Hypothalamus (tissue), 51 donors: ENCODE data around the gene COX6B1.
"Not testable (repeated sequence)": the region's sequence is repeated elsewhere in the genome, so short reads cannot be mapped to it uniquely, and the experiment has no call there.

ENCODE experiments used
- DNase-seq, 51 donors: peaks; one replicate each; lab custom pipeline; 2025; lab: John Stamatoyannopoulos, UW

COX6B1 gene

DNA sequence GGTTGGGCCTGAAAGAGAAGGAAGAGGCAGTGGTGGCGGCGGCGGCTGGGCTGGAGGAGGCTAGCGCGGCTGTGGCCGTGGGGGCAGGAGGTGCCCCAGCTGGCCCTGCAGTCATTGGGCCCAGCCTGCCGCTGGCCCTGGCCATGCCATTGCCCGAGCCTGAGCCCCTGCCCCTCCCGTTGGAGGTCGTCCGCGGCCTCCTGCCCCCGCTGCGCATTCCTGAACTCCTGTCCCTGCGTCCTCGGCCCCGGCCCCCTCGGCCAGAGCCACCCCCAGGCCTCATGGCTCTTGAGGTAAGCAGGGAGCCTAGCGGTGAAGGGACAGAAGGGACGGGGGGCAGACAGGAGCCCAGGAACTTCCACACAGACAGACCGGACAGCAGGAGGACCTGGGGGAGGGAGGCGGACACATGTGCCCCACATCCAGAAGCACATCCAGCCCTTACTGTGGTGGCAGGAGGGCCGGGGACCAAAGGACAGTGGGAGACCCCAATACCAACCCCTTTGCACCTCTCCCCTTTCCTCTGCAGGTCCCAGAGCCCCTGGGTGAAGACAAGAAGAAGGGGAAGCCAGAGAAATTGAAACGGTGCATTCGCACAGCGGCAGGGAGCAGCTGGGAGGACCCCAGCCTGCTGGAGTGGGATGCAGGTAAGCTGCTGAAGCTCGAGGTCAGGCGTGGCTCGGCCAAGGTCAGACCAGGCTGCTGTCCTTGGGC is 14.2 kb upstream of the COX6B1 start:
- DNase-seq, result no peak

DNA sequence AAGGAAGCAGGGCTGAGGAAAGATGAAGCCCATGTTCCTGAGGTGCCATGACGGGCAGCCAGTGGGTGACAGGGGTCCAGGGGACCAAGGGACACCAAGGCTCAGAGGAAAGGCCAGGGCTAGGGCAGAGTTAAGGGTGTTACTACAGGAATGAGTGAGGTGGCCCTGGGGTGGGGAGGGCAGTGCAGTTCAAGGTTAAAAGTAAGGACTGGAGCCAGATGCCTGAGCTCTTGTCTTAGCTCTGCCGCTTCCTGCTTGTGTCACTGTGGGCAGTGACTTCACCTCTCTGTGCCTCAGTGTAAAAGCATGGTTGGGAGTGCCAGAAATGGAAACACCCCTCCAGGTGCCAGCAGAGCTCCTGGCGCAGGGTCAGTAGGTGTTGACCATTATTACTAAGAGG is 11.5 kb upstream of the COX6B1 start:
- DNase-seq, result no peak

DNA sequence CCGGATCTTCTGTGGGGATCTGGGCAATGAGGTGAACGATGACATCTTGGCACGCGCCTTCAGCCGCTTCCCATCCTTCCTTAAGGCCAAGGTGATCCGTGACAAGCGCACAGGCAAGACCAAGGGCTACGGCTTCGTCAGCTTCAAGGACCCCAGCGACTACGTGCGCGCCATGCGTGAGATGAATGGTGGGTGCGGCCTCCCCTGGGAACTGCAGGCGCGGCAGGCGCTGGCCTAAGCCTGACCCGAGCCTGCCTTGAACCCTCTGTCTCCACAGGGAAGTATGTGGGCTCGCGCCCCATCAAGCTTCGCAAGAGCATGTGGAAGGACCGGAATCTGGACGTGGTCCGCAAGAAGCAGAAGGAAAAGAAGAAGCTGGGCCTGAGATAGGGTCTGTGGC is 11.0 kb upstream of the COX6B1 start:
- no peak for DNase-seq

DNA sequence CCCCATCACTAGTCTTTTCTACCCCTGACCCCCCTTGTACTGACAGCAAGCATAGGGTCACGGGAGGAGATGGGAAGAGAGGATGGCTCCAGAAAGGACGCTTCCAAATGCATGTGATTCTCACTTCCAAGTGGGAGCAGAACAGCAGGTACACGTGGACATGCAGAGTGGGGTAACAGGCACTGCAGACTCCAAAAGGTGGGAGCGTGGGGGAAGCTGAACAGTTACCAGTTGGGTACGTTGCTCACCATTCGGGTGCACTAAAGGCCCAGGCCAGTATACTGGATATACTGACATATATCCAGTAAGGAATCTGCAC is 8.8 kb upstream of the COX6B1 start:
- DNase-seq, result no peak

DNA sequence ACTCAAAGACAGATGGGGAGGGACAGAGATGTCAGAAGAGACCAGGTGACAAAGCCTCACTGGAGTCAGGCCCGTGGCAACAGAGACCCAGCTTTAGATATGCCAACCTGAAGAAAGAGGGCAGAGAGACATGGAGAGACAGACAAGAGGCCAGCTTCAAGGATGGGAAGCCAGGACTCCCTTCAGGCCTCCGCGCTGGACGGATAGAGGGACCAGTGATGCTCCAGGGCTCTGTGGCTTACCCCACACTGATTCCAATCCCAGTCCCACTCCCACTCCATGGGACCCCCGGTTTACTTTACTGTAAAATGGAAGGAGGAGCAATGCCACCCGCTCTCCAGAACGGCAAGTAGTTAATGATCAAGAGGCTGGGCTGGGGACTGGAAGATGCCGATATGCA is 8.3 kb upstream of the COX6B1 start:
- DNase-seq, result no peak

DNA sequence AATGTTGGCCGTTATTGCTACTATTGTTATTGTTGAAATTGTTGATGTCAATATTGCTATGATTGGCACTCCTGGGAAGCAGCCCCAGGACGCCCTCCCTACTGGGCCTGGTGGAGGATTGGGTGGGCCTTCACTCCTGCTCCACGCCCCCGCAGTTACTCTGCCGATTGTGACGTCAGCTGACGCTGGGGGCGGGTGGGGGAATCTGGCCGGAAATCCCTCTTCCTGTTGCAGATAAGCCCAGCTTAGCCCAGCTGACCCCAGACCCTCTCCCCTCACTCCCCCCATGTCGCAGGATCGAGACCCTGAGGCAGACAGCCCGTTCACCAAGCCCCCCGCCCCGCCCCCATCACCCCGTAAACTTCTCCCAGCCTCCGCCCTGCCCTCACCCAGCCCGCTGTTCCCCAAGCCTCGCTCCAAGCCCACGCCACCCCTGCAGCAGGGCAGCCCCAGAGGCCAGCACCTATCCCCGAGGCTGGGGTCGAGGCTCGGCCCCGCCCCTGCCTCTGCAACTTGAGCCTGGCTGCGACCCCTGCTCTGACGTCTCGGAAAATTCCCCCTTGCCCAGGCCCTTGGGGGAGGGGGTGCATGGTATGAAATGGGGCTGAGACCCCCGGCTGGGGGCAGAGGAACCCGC is 6.5 kb upstream of the COX6B1 start, which contains the start of gene ETV2:
Gene ETV2, plus strand, starts transcription at position 231 of the 637 bp plus-strand sequence. CDS start 716 bp downstream, outside the sequence.
- DNase-seq, result no peak

DNA sequence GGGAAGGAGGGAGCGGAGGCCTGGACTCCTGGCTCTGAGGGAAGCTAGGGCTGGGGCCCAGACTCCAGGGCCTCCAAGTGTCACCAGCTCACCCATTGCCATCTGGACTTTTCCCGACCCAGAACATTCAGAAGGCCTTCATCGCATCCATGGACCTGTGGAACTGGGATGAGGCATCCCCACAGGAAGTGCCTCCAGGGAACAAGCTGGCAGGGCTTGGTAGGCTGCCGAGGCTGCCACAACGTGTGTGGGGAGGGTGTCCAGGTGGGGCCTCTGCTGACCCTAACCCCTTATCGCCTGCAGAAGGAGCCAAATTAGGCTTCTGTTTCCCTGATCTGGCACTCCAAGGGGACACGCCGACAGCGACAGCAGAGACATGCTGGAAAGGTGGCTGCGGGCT is 5.8 kb upstream of the COX6B1 start:
- DNase-seq, result no peak

DNA sequence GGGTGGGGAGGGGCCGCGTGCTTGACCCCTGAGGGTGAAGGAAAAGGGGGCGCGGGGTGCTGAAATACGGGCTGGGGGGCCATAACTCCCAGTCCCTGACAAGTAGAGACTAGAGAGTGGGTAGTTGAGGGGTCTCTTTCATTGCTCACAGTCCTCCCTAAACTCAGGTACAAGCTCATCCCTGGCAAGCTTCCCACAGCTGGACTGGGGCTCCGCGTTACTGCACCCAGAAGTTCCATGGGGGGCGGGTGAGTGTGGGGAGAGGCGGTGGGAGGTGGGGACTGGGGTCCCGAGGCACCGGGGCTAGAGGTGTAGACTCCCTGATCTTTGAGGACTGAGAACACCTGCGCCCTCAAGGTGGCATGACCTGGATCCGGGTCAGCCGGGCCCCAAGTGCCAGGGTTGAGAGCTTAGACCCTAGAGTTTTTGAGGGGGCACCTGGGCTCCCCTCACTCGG is 5.3 kb upstream of the COX6B1 start:
- DNase-seq, result no peak

DNA sequence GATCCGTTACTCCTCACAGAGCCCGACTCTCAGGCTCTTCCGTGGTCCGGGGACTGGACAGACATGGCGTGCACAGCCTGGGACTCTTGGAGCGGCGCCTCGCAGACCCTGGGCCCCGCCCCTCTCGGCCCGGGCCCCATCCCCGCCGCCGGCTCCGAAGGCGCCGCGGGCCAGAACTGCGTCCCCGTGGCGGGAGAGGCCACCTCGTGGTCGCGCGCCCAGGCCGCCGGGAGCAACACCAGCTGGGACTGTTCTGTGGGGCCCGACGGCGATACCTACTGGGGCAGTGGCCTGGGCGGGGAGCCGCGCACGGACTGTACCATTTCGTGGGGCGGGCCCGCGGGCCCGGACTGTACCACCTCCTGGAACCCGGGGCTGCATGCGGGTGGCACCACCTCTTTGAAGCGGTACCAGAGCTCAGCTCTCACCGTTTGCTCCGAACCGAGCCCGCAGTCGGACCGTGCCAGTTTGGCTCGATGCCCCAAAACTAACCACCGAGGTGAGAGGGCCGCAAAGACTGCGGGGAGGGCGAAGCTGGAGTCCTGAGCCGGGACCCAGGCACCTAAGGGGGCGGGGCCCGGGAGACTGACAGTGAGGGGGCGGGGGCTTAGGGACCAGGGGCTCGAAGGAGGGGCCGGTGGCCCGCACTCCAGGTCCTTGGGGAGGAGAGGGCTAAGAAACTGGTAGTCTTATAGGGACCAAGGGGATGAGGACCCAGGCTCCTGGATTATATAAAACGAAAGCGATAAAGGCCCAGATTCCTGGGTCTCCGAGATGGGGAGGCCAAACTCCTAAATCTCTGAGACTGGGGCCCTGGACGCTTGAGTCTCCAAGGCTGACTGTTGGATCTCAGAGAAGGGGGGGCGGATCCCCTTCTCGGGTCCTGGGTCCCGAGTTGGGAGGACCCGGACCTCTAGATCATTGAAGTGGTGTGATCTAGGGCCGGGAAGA is 4.6 kb upstream of the COX6B1 start:
- peak in 44 of 51 donors; percentile 7 to 79 (median 42) for DNase-seq

DNA sequence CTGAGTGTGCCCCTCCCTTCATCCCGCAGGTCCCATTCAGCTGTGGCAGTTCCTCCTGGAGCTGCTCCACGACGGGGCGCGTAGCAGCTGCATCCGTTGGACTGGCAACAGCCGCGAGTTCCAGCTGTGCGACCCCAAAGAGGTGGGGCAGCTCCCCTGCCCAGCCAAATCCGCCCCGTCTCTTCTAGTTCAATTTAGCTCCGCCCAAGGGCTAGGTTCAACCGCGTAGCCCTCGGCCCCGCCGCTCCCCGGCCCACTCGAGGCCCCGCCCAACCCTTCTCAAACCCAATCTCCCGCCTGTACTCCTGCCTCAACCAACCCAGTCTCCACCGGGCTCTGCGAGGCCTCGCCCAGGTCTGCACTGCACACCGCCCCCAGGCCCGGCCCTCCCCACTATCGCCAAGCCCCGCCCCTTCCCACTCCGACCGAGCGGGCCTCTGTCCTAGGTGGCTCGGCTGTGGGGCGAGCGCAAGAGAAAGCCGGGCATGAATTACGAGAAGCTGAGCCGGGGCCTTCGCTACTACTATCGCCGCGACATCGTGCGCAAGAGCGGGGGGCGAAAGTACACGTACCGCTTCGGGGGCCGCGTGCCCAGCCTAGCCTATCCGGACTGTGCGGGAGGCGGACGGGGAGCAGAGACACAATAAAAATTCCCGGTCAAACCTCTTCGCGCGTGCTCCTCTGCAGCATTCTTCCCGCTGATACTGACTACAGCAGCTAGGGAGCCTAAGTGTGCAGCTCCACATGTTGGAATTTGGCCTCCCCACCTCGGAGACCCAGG is 3.7 kb upstream of the COX6B1 start:
- peak in 46 of 51 donors; percentile 12 to 87 (median 44) for DNase-seq

DNA sequence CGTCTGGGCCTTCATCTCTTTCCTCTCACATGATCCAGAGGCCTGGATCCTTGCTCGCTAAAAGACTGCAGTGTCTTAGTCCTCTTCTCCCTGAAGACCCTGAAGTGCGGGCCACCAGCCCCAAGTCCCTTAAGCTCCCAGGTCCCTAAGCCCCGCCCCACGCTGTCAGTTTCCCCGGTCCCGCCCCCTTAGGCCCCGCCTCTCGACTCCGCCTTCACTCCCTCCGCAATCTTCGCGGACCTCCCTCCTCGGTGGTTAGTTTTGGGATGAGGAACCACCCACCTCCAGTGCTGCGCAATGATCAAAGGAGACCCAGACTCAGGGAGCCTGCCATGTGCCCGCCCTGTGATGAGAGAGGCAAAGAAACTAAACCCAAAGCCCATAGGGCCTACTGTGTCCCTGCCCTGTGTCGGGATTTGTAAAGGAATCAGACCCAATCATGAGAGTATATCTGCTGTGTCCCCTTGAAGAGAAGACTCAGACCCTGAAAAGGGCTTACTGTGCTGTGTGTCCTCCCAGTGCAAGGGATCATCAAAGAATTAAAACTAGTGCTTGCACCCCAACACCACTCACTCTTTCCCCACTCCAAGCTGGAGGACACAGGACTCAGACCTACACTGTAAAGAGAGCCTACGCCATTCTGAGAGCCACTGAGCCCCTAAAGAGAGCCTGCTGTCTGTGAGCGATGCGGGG is 3.0 kb upstream of the COX6B1 start:
- peak in 41 of 51 donors; percentile 6 to 66 (median 31) for DNase-seq

DNA sequence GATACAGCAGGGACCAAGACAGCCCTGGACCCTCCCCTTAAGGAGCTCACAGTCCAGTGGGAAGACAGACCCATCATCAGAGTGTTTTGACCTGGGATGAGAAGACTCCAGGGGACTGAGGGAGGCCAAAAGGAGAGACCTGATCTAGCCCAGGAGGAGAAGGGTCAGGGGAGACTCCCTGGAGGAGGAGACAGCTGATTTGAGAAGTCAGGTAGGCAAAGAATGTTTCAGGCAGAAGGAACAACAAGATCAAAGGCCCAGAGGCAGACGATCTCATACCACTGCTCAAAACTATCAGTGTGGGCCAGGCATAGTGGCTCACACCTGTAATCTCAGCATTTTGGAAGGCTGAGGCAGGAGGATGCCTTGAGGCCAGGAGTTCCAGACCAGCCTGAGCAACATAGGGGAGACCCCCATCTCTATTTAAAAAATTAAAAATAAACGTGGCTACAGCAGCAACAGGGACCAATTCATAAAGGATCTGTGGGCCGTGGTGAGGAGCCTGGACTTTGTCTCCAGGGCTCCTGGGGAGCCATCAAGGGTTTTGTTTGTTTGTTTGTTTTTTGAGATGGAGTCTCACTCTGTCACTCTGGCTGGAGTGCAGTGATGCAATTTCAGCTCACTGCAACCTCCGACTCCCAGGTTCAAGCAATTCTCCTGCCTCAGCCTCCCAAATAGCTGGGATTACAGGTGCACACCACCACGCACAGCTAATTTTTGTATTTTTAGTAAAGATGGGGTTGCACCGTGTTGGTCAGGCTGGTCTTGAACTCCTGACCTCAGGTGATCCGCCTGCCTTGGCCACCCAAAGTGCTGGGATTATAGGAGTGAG is 2.2 kb upstream of the COX6B1 start:
- no peak for DNase-seq

DNA sequence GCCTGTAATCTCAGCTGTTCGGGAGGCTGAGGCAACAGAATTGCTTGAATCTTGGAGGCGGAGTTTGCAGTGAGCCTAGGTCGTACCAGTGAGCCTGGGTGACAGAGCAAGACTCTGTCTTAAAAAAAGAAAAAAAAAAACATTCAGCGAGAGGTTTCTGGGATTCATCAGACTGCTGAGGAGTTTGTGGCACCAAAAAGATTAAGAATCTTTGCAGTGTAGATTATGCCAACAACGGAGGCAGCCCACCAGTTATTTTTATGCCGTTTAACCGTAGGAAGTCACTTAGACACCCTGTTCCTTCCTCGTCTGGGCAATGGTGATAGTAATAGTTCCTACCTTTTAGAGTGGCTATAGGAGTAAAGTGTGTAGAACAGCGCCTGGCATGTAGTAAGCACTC is 2.5 kb downstream of the COX6B1 start:
- no peak for DNase-seq

DNA sequence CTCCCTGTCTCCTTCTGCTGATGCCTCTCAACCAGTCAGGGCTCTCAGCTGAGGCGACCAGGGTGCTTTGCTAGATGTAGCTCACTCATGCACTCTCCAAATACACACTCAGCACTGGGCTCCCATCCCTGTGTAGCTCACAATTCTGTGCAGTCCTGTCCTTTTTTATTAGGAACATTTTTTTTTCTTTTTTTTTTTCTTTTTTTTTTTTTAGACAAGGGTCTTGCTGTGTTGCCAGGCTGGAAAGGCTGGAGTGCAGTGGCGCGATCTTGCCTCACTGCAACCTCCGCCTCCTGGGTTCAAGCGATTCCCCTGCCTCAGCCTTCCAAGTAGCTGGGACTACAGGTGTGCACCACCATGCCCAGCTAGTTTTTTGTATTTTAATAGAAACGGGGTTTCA is 6.7 kb downstream of the COX6B1 start:
- not testable (repeated sequence) for DNase-seq

DNA sequence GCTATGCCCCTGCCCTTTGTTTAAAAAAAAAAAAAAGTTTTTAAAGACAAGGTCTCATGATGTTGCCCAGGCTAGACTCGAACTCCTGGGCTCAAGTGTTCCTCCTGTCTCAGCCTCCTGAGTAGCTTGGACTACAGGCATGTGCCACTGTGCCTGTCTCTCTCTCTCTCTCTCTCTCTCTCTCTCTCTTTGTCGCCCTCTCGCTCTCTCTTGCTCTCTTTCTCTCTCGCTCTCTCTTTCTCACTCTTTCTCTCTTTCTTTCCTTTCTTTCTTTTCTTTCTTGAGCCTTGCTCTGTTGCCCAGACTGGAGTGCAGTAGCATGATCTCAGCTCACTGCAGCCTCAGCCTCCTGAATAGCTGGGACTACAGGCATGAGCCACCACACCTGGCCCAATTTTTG is 7.5 kb downstream of the COX6B1 start:
- DNase-seq, result no peak

DNA sequence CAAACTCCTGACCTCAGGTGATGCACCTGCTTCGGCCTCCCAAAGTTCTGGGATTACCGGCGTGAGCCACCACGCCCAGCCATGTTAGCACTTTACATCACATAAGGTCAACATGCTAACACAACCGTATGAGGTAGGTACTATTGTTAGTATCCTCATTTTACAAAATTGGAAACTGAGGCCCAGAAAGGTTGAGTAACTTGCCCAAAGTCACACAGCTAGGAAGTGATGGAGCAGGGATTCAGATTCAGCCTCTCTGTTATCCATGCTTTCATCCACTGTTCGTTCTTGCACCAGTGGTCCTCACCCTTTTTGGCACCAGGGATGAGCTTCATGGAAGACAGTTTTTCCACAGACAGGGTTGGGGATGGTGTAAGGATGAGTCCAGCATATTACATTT is 8.6 kb downstream of the COX6B1 start:
- DNase-seq, result no peak

DNA sequence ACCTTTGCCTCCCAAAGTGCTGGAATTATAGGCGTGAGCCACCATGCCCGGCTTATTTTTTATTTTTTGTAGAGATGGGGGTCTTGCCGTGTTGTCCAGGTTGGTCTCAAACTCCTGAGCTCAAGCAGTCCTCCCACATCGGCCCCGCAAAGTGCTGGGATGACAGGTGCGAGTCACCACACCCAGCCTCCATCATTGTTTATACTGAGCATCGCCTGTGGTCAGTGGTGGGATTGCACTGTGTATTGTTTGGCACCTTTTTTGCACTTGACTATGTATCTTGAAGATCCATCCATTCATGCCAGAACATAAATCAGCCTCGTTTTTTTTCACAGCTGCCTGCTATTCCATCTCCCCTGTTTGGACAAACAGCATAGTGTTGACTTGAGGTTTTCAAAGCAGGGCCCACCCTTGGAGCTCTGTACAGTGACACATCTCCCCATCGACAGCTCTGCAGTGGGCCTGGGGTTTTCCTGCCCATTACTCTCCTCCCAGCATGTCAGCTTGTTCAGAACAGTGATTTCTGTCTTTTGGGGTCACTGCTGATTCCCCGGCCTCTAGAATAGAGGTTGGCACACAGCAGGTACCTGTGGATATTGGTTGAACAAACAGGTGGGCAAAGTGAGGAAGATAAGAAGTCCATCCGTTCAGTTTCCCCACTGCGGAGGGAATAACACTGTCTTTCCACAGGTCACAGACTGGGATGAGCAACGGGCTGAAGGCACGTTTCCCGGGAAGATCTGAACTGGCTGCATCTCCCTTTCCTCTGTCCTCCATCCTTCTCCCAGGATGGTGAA is 10.0 kb downstream of the COX6B1 start:
- no peak for DNase-seq

DNA sequence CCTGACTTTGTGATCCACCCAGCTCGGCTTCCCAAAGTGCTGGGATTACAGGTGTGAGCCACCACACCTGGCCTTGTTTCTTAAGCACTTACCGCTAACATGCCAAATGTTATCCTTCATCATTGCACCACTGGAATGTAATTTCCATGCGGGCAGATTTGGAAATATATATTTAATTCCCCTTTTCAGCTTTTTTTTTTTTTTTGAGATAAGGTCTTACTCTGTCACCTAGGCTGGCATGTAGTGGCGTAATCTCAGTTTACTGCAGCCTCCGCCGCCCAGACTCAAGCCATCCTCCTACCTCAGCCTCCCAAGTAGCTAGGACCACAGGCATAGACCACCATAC is 13.8 kb downstream of the COX6B1 start:
- DNase-seq, result no peak
